ENCODE results near the gene CDC42BPG. TPM values are rescaled to one million over a fixed set of nuclear protein-coding genes. Genes with fewer than 3 reads are reported as not detected.

Gene CDC42BPG
- total and polyA plus RNA-seq, 9 of the 15 experiments (the other 6 are each of a cell fraction or from before 2014, with no cell fraction given) = 0.04 to 8.8 (median 2.1) TPM

DNA sequence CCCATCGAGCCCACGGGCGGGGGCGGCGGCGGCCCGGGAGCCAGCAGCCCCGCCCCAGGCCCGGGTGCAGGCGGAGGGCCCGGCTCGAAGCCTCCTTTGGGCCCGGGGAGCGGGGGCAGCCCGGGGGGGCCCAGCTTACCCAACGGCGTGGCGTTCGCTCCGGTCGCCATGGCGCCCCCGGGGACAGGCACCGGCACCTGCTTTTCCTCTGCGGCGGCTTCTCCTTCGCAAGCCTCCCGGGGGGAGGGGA is 66.3 kb downstream of the CDC42BPG start (continued):
- TF ChIP-seq, protein P1, sequence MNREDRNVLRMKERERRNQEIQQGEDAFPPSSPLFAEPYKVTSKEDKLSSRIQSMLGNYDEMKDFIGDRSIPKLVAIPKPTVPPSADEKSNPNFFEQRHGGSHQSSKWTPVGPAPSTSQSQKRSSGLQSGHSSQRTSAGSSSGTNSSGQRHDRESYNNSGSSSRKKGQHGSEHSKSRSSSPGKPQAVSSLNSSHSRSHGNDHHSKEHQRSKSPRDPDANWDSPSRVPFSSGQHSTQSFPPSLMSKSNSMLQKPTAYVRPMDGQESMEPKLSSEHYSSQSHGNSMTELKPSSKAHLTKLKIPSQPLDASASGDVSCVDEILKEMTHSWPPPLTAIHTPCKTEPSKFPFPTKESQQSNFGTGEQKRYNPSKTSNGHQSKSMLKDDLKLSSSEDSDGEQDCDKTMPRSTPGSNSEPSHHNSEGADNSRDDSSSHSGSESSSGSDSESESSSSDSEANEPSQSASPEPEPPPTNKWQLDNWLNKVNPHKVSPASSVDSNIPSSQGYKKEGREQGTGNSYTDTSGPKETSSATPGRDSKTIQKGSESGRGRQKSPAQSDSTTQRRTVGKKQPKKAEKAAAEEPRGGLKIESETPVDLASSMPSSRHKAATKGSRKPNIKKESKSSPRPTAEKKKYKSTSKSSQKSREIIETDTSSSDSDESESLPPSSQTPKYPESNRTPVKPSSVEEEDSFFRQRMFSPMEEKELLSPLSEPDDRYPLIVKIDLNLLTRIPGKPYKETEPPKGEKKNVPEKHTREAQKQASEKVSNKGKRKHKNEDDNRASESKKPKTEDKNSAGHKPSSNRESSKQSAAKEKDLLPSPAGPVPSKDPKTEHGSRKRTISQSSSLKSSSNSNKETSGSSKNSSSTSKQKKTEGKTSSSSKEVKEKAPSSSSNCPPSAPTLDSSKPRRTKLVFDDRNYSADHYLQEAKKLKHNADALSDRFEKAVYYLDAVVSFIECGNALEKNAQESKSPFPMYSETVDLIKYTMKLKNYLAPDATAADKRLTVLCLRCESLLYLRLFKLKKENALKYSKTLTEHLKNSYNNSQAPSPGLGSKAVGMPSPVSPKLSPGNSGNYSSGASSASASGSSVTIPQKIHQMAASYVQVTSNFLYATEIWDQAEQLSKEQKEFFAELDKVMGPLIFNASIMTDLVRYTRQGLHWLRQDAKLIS (CRISPR knock-in tag; IDR thresholded peaks at IDR 0.05) = 0 out of 2 replicates have a peak, but pooled peaks have one; percentile 74
- TF ChIP-seq ZNF12 (CRISPR knock-in tag; IDR thresholded peaks at IDR 0.05) = no peak
- peak; percentile 77 for TF ChIP-seq ZFX (CRISPR knock-in tag; IDR thresholded peaks at IDR 0.05)
- TF ChIP-seq FOXM1 (IDR thresholded peaks at IDR 0.05; ENCODE audit: low read depth) = no peak
- 0 out of 2 replicates have a peak, but pooled peaks have one; percentile 70 for TF ChIP-seq FOXM1 (CRISPR knock-in tag; IDR thresholded peaks at IDR 0.05; ENCODE audit: low read depth)
- TF ChIP-seq NEUROD1 (IDR thresholded peaks at IDR 0.05; ENCODE audit: borderline replicate concordance, low read depth, low read length, partially characterized antibody) = no peak
- peak; percentile 79; the same call in 1 of the 2 replicates for TF ChIP-seq PHF8 (IDR thresholded peaks at IDR 0.05; ENCODE audit: borderline replicate concordance, low read length)
- peak; percentile 14 to 29; a peak in 1 of 4 replicates for TF ChIP-seq NONO (IDR thresholded peaks at IDR 0.05; ENCODE audit: low read depth in 2 of 2, low read length in 1 of 2)
- TF ChIP-seq NFIC (IDR thresholded peaks at IDR 0.05) = peak; percentile 22; the same call in 1 of the 2 replicates
- TF ChIP-seq CSDE1 (IDR thresholded peaks at IDR 0.05) = no peak
- 0 out of 2 replicates have a peak, but pooled peaks have one; percentile 53 for TF ChIP-seq ZNF263 (CRISPR knock-in tag; IDR thresholded peaks at IDR 0.05; ENCODE audit: borderline replicate concordance)
- peak; percentile 81 for TF ChIP-seq SUPT5H (IDR thresholded peaks at IDR 0.05)
- TF ChIP-seq, protein P2, sequence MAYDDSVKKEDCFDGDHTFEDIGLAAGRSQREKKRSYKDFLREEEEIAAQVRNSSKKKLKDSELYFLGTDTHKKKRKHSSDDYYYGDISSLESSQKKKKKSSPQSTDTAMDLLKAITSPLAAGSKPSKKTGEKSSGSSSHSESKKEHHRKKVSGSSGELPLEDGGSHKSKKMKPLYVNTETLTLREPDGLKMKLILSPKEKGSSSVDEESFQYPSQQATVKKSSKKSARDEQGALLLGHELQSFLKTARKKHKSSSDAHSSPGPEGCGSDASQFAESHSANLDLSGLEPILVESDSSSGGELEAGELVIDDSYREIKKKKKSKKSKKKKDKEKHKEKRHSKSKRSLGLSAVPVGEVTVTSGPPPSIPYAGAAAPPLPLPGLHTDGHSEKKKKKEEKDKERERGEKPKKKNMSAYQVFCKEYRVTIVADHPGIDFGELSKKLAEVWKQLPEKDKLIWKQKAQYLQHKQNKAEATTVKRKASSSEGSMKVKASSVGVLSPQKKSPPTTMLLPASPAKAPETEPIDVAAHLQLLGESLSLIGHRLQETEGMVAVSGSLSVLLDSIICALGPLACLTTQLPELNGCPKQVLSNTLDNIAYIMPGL (CRISPR knock-in tag; IDR thresholded peaks at IDR 0.05) = no peak; the same call in 1 of the 2 replicates
- TF ChIP-seq KDM5B (IDR thresholded peaks at IDR 0.05; ENCODE audit: insufficient replicate concordance, low read depth, low read length) = peak; percentile 68
- TF ChIP-seq ZNF766 (CRISPR knock-in tag; conservative IDR thresholded peaks at IDR 0.05) = peak; percentile 41; the same call in 1 of the 2 replicates
- TF ChIP-seq SIN3A (IDR thresholded peaks at IDR 0.05; ENCODE audit: borderline replicate concordance in 2 of 2, control insufficient read depth in 1 of 2, low read depth in 2 of 2, low read length in 2 of 2) = peak in 1 of 2 experiments; percentile 65; a peak in 2 of 4 replicates
- TF ChIP-seq, protein P3, sequence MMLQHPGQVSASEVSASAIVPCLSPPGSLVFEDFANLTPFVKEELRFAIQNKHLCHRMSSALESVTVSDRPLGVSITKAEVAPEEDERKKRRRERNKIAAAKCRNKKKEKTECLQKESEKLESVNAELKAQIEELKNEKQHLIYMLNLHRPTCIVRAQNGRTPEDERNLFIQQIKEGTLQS (IDR thresholded peaks at IDR 0.05) = no peak
- TF ChIP-seq, protein P3 (CRISPR knock-in tag; conservative IDR thresholded peaks at IDR 0.05) = no peak
- TF ChIP-seq FOXA1 (IDR thresholded peaks at IDR 0.05; ENCODE audit: borderline replicate concordance) = no peak
- peak; percentile 91 for TF ChIP-seq CHD1 (IDR thresholded peaks at IDR 0.05; ENCODE audit: low read length)
- TF ChIP-seq TAF9B (IDR thresholded peaks at IDR 0.05; ENCODE audit: partially characterized antibody) = peak; percentile 23
- TF ChIP-seq RBFOX2 (IDR thresholded peaks at IDR 0.05; ENCODE audit: low read depth, low read length) = peak; percentile 89

Measured in K562 (cell line).